ENCODE data around the gene STOX2.

The STOX2 gene

DNA sequence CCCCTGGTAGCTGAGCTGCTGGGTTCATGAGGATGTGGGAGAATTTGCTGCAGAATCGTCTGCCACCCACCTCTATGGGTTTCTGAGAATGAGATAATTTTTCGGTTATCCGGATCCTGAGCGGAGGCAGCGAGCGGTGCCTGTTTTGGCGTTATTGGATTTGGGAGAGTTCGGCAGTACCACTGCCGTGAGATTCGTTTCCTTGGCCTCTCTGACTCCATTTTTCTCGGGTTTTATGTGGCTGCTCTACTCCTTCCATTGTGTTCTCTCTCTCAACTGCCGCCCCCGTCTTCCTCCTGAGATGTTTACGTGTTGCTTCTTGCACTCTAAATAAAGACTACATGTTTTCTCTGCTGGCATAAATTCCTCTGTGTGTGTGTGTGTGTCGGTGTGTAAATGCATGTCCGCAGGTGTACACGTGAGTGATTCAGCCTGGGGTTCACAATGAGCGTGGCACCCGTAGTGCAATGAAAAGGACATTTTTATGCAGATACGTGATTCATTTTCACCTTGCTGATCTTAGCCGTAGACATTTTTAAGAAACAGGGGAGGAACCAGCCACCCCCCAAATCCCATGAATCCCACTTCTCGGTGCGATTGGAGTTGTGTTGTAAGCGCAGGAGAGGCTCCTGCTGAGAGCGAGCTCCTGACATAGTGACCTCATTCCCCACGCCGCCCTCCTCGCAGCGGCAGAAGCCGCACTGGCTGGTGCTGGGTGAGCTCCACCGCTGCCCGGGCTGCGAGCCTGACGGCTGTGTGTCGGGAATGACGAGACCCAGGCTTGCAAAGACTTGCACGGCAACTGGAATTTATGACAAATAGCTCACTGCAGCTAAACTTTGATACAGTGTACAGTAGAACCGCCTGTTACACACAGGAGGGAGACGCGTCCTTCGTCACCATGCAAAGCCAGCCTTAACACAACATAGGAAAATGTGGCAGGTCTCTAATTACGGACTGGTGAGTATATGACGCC, 82.2 kb downstream of the STOX2 start:
- peak; percentile 78 for DNase-seq (ENCODE audit: low spot score)

GRCh38 chr4:183987987-183988392, 82.9 kb downstream of the STOX2 start:
- peak; percentile 73 for DNase-seq (ENCODE audit: low spot score)

GRCh38 chr4:183988874-183989273, 83.8 kb downstream of the STOX2 start:
- DNase-seq (ENCODE audit: low spot score): no peak

DNA sequence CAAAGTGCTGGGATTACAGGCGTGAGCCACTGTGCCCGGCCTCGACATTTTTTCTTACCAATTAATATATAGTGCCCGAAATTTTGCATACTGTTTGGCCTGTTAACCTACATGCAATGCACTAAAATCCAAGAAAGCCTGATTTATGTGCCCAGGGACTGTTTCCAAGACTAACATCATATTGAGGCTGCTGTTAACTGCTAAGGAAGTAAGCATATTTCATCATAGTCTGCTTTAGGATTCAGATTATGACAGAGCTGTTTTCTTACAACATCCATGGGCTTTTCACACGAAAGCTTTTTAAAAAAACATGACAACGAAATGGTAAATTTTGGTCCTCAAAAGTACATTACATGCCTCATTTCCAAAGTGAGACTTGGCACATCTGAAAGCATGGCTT, 84.4 kb downstream of the STOX2 start:
- DNase-seq (ENCODE audit: low spot score): no peak

- DNase-seq (ENCODE audit: low spot score): no peak
Measured at GRCh38 chr4:183989931-183990330, 84.8 kb downstream of the STOX2 start.

- DNase-seq (ENCODE audit: low spot score): no peak
Measured at GRCh38 chr4:183993676-183994075, 88.6 kb downstream of the STOX2 start.

DNA sequence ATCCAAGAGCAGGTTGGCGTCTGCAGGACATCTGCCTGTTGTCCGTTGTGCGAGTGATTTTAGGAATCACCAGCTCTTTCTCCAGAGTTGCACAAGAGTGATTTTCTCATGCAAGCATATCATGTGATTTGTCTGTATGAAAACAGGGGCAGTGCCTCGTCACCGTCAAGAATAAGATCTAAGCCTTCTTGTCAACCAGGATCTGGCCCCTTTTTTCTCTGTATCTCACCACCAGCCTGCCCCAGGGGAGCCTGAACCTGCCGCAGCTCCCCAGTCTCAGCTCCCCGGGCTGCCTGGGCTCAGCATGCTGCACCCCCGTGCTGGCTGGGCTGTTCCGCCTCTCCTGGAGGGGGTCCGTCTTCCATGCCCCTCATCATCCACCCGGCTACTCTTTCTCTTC, 90.5 kb downstream of the STOX2 start:
- no peak for DNase-seq (ENCODE audit: low spot score)

- DNase-seq (ENCODE audit: low spot score): no peak
Measured at GRCh38 chr4:183996868-183997267, 91.8 kb downstream of the STOX2 start.

- DNase-seq (ENCODE audit: low spot score): no peak
Measured at GRCh38 chr4:183999435-183999834, 94.3 kb downstream of the STOX2 start.

- DNase-seq (ENCODE audit: low spot score): no peak
Measured at GRCh38 chr4:184000457-184001396, 95.6 kb downstream of the STOX2 start.

DNA sequence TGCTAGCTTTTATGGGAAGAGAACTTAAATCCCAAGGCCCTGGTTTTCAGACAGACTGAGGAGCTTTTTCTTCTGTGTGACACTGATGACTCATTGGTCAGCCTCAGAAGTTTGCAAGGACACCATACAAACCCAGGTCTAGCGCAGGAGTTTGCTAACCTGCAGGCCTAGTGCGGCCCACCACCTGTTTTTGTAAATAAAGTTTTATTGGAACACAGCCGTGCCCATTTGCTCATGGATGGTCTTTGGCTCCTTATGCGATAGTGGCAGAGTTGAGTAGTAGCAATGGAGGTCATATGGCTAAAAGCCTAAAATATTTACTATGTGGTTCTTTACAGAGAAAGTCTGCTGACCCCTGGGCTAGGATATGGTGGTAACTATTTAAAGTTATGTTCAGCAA, 98.3 kb downstream of the STOX2 start:
- no peak for DNase-seq (ENCODE audit: low spot score)

DNA sequence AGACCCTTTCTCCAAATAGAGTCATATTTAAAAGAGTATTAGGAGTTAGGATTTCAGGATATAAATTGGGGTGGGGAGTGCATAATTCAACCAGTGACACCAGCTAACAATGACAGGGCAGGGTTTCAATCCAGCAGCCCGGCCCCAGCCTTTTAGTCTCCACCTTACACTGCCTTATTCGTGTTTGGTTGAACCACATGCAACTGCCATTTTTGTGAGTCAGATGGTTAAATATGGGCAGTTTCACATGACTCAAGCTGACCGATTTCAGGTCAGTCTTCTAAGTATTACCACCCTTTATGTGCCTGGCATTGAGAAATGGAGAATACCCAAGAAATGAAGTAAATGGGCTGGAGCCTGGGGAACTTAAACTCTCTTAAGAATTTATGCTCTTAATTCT, 102.8 kb downstream of the STOX2 start:
- DNase-seq (ENCODE audit: low spot score): no peak

DNA sequence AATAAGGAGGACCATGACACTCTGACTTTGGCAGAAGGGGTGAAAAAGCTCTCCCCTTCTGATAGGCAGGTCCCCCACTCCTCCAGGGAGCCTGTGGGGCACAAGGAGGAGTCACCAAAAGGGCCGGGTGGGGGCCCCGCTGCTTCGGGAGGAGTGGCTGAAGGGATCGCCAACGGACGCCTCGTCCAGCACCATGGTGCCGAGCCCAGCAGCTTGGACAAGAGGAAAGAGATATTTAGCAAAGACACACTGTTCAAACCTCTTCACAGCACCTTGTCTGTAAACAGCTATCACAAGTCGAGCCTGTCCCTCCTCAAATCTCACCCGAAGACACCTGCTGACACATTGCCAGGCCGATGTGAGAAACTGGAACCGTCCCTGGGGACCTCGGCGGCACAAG, 105.6 kb downstream of the STOX2 start:
- DNase-seq (ENCODE audit: low spot score): no peak

- DNase-seq (ENCODE audit: low spot score): no peak
Measured at GRCh38 chr4:184011826-184012380, 106.8 kb downstream of the STOX2 start.

- no peak for DNase-seq (ENCODE audit: low spot score)
Measured at GRCh38 chr4:184012937-184013336, 107.8 kb downstream of the STOX2 start.

GRCh38 chr4:184014301-184014700, 109.2 kb downstream of the STOX2 start:
- no peak for DNase-seq (ENCODE audit: low spot score)

- no peak for DNase-seq (ENCODE audit: low spot score)
Measured at GRCh38 chr4:184016759-184017668, 111.9 kb downstream of the STOX2 start.

DNA sequence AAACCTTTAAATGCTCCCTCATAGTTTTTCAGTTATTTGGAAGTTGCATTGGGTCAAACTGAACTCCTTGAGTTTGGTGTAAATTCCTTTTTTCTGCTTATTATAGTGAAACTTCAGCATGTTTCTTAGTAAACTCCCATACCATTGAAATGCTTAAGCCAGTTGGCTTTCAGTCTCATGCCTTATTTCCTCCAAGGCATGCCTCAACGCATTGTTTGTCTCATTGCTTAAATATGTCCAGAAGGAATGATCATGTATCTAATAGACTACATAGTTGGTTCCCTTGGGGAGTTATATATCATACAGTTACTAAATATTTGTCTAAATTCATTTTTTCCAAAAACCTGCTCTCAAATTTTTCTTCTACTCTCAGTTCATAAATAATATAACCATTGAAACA, 114.0 kb downstream of the STOX2 start:
- DNase-seq (ENCODE audit: low spot score): no peak

DNA sequence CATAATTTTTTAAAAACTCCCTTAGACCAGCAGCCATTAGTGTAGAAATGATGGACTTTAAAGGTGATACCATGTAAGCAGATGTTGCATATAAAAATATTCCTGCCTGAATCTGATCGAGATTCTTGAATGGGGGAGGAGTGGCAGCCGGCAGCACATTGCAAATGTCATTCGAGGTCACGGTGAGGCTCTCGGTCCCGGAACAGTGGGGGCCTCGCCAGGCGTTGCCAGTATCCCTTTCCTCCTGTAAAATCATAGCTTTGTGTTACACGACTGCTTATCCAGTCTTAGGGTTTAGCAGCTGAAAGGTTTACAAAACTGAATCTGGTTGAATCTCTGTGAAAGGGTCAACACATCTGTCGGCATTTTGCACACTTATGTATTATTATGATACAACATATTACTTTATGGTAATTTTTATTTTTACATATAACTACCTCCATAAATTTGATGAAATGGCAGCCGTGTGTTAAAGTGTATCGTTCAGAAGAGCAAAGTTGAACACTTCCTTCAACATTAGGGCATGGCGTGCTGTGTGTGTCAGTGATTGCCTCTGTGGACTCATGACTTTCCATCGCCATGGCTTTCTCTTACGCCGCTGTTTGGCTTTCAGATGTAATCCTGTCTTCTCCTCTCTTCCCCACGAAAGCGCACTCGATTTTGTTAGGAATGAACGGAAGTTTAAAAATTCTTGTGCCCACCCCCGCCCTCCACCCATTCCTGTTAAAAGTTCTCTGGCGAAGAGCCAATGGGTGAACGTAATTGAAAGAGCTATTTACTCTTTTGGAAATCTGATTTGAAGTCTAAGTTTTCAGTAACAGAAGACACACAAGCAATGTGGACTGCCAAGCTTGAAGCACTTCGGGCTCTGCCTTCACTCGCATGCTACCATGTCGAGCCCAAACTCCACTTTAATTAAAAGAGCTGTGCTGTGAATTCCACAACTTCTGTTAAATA, 114.8 kb downstream of the STOX2 start:
- no peak for DNase-seq (ENCODE audit: low spot score)

- DNase-seq (ENCODE audit: low spot score): no peak
Measured at GRCh38 chr4:184021389-184021788, 116.3 kb downstream of the STOX2 start.
